SK-N-MC (cell line): ENCODE results near the gene AMBRA1.

Experiments used
- EZH2 ChIP-seq: fragments of 200-600 bp; sonication (generic); IDR thresholded peaks from one replicate; pipeline ENCODE4 v1.6.1; 2017; ENCODE audit warnings: antibody characterized with exemption
- FOXP2 ChIP-seq: optimal IDR thresholded peaks from 2 replicates; pipeline ENCODE3; 2011; ENCODE audit warnings: mild to moderate bottlenecking, moderate library complexity; ENCODE audit not compliant: insufficient read depth; ENCODE audit errors: extremely low read length, control extremely low read depth
- POLR2AphosphoS5 ChIP-seq: IDR thresholded peaks from 2 replicates; pipeline ENCODE4 v1.6.1; 2012; ENCODE audit warnings: mild to moderate bottlenecking, low read depth, low read length, borderline replicate concordance

GRCh38 chr11:46493791-46494190 is 100.0 kb downstream of the AMBRA1 start:
- TF ChIP-seq EZH2 (no peak), POLR2AphosphoS5 (no peak), FOXP2 (no peak)
